ENCODE measurements around the gene CEP63. TPM values are rescaled to one million over a fixed set of nuclear protein-coding genes. Genes with fewer than 3 reads are reported as not detected.

The CEP63 gene
- total and polyA plus RNA-seq, 9 of the 15 experiments (the other 6 are each of a cell fraction or from before 2014, with no cell fraction given) = 5.1 to 17.8 (median 10.6) TPM

- TF ChIP-seq, protein P1, sequence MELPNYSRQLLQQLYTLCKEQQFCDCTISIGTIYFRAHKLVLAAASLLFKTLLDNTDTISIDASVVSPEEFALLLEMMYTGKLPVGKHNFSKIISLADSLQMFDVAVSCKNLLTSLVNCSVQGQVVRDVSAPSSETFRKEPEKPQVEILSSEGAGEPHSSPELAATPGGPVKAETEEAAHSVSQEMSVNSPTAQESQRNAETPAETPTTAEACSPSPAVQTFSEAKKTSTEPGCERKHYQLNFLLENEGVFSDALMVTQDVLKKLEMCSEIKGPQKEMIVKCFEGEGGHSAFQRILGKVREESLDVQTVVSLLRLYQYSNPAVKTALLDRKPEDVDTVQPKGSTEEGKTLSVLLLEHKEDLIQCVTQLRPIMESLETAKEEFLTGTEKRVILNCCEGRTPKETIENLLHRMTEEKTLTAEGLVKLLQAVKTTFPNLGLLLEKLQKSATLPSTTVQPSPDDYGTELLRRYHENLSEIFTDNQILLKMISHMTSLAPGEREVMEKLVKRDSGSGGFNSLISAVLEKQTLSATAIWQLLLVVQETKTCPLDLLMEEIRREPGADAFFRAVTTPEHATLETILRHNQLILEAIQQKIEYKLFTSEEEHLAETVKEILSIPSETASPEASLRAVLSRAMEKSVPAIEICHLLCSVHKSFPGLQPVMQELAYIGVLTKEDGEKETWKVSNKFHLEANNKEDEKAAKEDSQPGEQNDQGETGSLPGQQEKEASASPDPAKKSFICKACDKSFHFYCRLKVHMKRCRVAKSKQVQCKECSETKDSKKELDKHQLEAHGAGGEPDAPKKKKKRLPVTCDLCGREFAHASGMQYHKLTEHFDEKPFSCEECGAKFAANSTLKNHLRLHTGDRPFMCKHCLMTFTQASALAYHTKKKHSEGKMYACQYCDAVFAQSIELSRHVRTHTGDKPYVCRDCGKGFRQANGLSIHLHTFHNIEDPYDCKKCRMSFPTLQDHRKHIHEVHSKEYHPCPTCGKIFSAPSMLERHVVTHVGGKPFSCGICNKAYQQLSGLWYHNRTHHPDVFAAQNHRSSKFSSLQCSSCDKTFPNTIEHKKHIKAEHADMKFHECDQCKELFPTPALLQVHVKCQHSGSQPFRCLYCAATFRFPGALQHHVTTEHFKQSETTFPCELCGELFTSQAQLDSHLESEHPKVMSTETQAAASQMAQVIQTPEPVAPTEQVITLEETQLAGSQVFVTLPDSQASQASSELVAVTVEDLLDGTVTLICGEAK (IDR thresholded peaks at IDR 0.05) = peak; percentile 56; the same call in 1 of the 2 replicates
- TF ChIP-seq, protein P1 (CRISPR knock-in tag; IDR thresholded peaks at IDR 0.05) = no peak; the same call in 1 of the 2 replicates
- TF ChIP-seq HNRNPH1 (optimal IDR thresholded peaks at IDR 0.05; ENCODE audit: low read depth, low read length) (no peak), ZNF507 (tag; conservative IDR thresholded peaks at IDR 0.05) (no peak), NCOR1 (IDR thresholded peaks at IDR 0.05) (peak; percentile 7; the same call in 1 of the 2 replicates), CHAMP1 (IDR thresholded peaks at IDR 0.05) (peak; percentile 68; the same call in 1 of the 2 replicates), CXXC5 (CRISPR knock-in tag; IDR thresholded peaks at IDR 0.05) (peak; percentile 69), TBP (optimal IDR thresholded peaks at IDR 0.05; ENCODE audit: low read depth, low read length) (peak; percentile 70), RBBP5 (IDR thresholded peaks at IDR 0.05; ENCODE audit: borderline replicate concordance, insufficient read depth, low read length, poor library complexity, severe bottlenecking) (peak; percentile 81), ZNF263 (CRISPR knock-in tag; IDR thresholded peaks at IDR 0.05; ENCODE audit: borderline replicate concordance) (no peak), SOX6 (IDR thresholded peaks at IDR 0.05) (peak; percentile 98), TARDBP (IDR thresholded peaks at IDR 0.05) (no peak), HSF4 (CRISPR knock-in tag; IDR thresholded peaks at IDR 0.05; ENCODE audit: borderline replicate concordance) (no peak)
Measured at GRCh38 chr3:134485718-134486576, at the start of gene CEP63, which contains the start of gene ANAPC13 (continued).
